Measurements from ENCODE around the gene ADPRHL1.

Gene ADPRHL1

GRCh38 chr13:113466383-113466782 lies 13.1 kb upstream of the ADPRHL1 start:
- H3K27ac ChIP-seq: no peak overlapping the region
- no peak for TF ChIP-seq ZFX (IDR thresholded peaks at IDR 0.05; ENCODE audit: borderline replicate concordance)
- no peak for TF ChIP-seq CTCF (IDR thresholded peaks at IDR 0.05)

GRCh38 chr13:113465300-113465699 lies 12.0 kb upstream of the ADPRHL1 start:
- no peak overlapping the region for H3K27ac ChIP-seq
- TF ChIP-seq ZFX (IDR thresholded peaks at IDR 0.05; ENCODE audit: borderline replicate concordance) (no peak), CTCF (IDR thresholded peaks at IDR 0.05) (no peak)

- H3K27ac ChIP-seq: no peak overlapping the region
- TF ChIP-seq CTCF (IDR thresholded peaks at IDR 0.05) (no peak), ZFX (IDR thresholded peaks at IDR 0.05; ENCODE audit: borderline replicate concordance) (no peak)
Observed at GRCh38 chr13:113464476-113464875, 11.2 kb upstream of the ADPRHL1 start.

- TF ChIP-seq ZFX (IDR thresholded peaks at IDR 0.05; ENCODE audit: borderline replicate concordance): no peak
- TF ChIP-seq CTCF (IDR thresholded peaks at IDR 0.05): no peak
- no peak overlapping the region for H3K27ac ChIP-seq
Observed at GRCh38 chr13:113461022-113461751, 7.9 kb upstream of the ADPRHL1 start.

- no peak overlapping the region for H3K27ac ChIP-seq
- TF ChIP-seq CTCF (IDR thresholded peaks at IDR 0.05) (no peak), ZFX (IDR thresholded peaks at IDR 0.05; ENCODE audit: borderline replicate concordance) (no peak)
Observed at GRCh38 chr13:113460599-113460998, 7.3 kb upstream of the ADPRHL1 start.

GRCh38 chr13:113460064-113460555 lies 6.8 kb upstream of the ADPRHL1 start:
- TF ChIP-seq CTCF (IDR thresholded peaks at IDR 0.05) (no peak), ZFX (IDR thresholded peaks at IDR 0.05; ENCODE audit: borderline replicate concordance) (no peak)
- H3K27ac ChIP-seq: no peak overlapping the region

GRCh38 chr13:113458253-113459065 lies 5.2 kb upstream of the ADPRHL1 start:
- TF ChIP-seq ZFX (IDR thresholded peaks at IDR 0.05; ENCODE audit: borderline replicate concordance) (no peak), CTCF (IDR thresholded peaks at IDR 0.05) (peak; percentile 40)
- H3K27ac ChIP-seq: no peak overlapping the region

Measured in 22Rv1 (cell line).